PFSK-1 (cell line): ENCODE results near the gene METTL26.

Source experiments
- FOXP2 ChIP-seq: optimal IDR thresholded peaks from 2 replicates; pipeline ENCODE3; 2011; ENCODE audit warnings: borderline replicate concordance, control low read depth, inconsistent platforms; ENCODE audit not compliant: insufficient read depth; ENCODE audit errors: extremely low read length, extremely low read depth
- POLR2AphosphoS5 ChIP-seq: IDR thresholded peaks from 2 replicates; pipeline ENCODE4 v1.6.1; 2012; ENCODE audit warnings: low read depth, mild to moderate bottlenecking, control low read depth, low read length, moderate library complexity
- REST ChIP-seq, 2 experiments: IDR thresholded peaks; 2 replicates each; pipeline versions ENCODE4 v1.6.1 to v1.8.0; 2011 to 2012; ENCODE audit warnings: low read depth in 2 of 2, low read length in 2 of 2, control low read depth in 1 of 2, inconsistent platforms in 1 of 2, mild to moderate bottlenecking in 1 of 2, moderate library complexity in 1 of 2; ENCODE audit not compliant: insufficient read depth in 1 of 2
- SIN3A ChIP-seq: IDR thresholded peaks from 2 replicates; pipeline ENCODE4 v1.6.1; 2012; ENCODE audit warnings: mild to moderate bottlenecking, low read length, moderate library complexity, borderline replicate concordance; ENCODE audit not compliant: insufficient read depth
- TAF1 ChIP-seq: IDR thresholded peaks from 2 replicates; pipeline ENCODE4 v1.6.1; 2012; ENCODE audit warnings: low read length, control low read depth, borderline replicate concordance; ENCODE audit not compliant: insufficient read depth

GRCh38 chr16:598823-599739 is 37.0 kb downstream of the METTL26 start:
- no peak for TF ChIP-seq REST (IDR thresholded peaks at IDR 0.05; ENCODE audit: insufficient read depth in 1 of 2, low read depth in 2 of 2, low read length in 2 of 2)
- TF ChIP-seq POLR2AphosphoS5 = no peak
- TF ChIP-seq SIN3A = no peak
- TF ChIP-seq TAF1 = no peak
- TF ChIP-seq FOXP2 = no peak
